Neuron (in vitro differentiated cells): Measurements from ENCODE around the gene HYKK.
"Not testable (repeated sequence)": the region's sequence is repeated elsewhere in the genome, so short reads cannot be mapped to it uniquely, and the experiment has no call there.

ENCODE experiments used
- H2AFZ ChIP-seq: one replicate; pipeline ENCODE4 v1.6.1; 2013; ENCODE audit warnings: low read depth, mild to moderate bottlenecking, inconsistent platforms, low read length, moderate library complexity
- H3K27me3 ChIP-seq: one replicate; pipeline ENCODE4 v1.6.1; 2013; ENCODE audit warnings: low read length; ENCODE audit not compliant: insufficient read depth
- H3K36me3 ChIP-seq: one replicate; pipeline ENCODE4 v1.6.1; 2013; ENCODE audit warnings: low read length; ENCODE audit not compliant: insufficient read depth
- H3K4me1 ChIP-seq: one replicate; pipeline ENCODE4 v1.6.1; 2013; ENCODE audit warnings: low read length; ENCODE audit not compliant: insufficient read depth
- H3K4me3 ChIP-seq: 2 replicates; pipeline ENCODE4 v1.5.1; 2013; ENCODE audit warnings: mild to moderate bottlenecking, low read length, moderate library complexity
- H3K9me3 ChIP-seq: one replicate; pipeline ENCODE4 v1.6.1; 2013; ENCODE audit warnings: low read length

The HYKK gene

DNA sequence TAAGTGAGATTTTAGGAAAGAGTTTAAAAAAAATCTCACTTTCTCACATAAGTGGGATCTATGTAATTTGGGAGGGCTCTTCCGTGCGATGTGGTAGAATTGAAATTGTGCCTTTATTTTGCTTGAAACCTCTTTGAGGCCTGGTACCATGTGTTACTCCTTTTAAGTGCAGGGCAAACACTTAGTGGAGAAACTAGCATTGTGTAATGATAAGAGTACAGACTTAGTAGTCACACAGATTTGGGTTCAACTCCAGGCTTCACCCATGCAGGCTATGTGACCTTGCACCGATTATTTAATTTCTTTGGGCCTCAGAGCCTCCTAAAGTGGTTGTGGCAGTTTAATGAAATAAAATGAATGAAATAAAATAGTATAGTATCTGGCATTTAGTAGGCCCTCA is 35.3 kb downstream of the HYKK start:
- Histone ChIP-seq H3K36me3 (peaks cover 47% of the 10 kb centered on the region), H3K4me1 (peaks cover 24% of the 10 kb centered on the region), H3K9me3 (no peaks in the 10 kb centered on the region), H2AFZ (no peak overlapping the region), H3K4me3 (no peak overlapping the region), H3K27me3 (no peaks in the 10 kb centered on the region)

DNA sequence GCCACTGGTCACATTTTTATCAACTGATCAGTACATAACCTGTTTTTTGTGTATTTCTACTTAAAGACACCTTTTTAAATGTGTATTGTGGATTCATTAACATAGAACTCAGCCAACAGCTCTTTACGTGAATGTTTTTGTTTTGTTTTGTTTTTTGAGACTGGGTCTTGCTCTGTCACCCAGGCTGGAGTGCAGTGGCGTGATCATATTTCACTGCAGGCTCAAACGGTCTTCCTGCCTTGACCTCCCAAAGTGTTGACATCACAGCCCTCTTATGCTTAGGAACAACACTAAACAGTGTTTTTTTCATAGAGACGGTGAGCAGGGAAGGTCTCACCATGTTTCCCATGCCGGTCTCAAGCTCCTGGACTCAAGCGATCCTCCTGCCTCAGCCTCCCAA is 42.8 kb downstream of the HYKK start:
- no peaks in the 10 kb centered on the region for H3K9me3 ChIP-seq
- peaks cover 54% of the 10 kb centered on the region for H3K36me3 ChIP-seq
- H3K4me3 ChIP-seq: no peak overlapping the region
- H2AFZ ChIP-seq: no peak overlapping the region
- H3K4me1 ChIP-seq: no peaks in the 10 kb centered on the region
- no peaks in the 10 kb centered on the region for H3K27me3 ChIP-seq

GRCh38 chr15:78550815-78551214 is 43.4 kb downstream of the HYKK start:
- Histone ChIP-seq H3K36me3 (peaks cover 48% of the 10 kb centered on the region), H3K9me3 (no peaks in the 10 kb centered on the region), H3K4me3 (no peak overlapping the region), H3K4me1 (no peaks in the 10 kb centered on the region), H3K27me3 (no peaks in the 10 kb centered on the region), H2AFZ (no peak overlapping the region)

DNA sequence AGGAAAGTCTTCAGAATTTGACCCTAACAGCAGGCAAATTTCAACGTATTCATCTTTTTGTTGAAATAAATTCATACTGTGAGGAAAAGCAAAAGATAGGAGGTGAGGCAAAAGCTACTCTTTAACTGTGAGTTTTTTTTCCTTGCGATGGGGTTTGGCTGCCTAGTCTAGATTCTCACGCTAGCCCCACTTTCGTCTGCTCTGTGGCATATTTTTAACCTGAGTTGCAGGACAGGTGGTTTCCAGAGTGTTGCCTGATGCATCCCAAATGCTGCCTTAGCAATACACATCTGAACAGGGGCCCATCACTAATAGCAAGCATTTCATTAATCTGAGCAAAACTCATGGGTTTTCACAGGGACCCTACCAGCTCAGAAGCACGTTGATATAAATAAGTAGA is 44.5 kb downstream of the HYKK start:
- Histone ChIP-seq H2AFZ (no peak overlapping the region), H3K9me3 (no peaks in the 10 kb centered on the region), H3K36me3 (peaks cover 39% of the 10 kb centered on the region), H3K27me3 (no peaks in the 10 kb centered on the region), H3K4me1 (no peaks in the 10 kb centered on the region), H3K4me3 (no peak overlapping the region)

DNA sequence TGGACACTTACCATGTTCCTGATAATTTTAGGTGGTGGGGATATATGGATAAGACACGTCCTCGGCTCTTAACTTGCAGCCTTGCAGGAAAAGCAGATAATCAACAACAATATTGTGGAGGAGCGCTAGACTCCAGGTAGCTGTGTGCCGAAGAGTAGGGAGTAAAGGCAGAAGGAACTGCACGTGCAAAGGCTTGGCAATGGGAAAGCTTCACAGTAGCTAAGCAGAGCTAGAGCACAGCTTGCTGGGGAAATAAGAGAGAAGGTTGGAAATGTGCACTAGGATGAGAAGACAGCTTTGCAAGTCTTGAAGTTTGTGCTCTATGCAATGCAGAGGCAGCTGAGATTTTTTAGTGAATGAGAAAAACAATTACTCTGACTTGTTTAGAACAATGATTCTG is 45.2 kb downstream of the HYKK start:
- H3K4me3 ChIP-seq: no peak overlapping the region
- no peaks in the 10 kb centered on the region for H3K27me3 ChIP-seq
- H2AFZ ChIP-seq: no peak overlapping the region
- no peaks in the 10 kb centered on the region for H3K4me1 ChIP-seq
- H3K36me3 ChIP-seq: peaks cover 33% of the 10 kb centered on the region
- H3K9me3 ChIP-seq: no peaks in the 10 kb centered on the region

DNA sequence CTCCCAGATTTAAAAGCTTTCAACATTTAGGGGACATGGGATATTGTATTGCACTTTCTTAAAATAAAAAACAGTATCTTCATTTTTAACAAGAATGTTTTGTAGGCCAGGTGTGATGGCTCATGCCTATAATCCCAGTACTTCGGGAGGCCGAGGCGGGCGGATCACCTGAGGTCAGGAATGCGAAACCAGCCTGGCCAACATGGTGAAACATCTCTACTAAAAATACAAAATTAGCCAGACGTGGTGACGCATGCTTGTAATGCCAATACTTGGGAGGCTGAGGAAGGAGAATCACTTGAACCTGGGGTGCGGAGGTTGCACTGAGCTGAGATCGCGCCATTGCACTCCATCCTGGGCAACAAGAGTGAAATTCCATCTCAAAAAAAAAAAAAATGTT is 52.8 kb downstream of the HYKK start:
- H2AFZ ChIP-seq, H3K9me3 ChIP-seq, H3K4me3 ChIP-seq, H3K4me1 ChIP-seq, H3K27me3 ChIP-seq, H3K36me3 ChIP-seq: not testable (repeated sequence)

- Histone ChIP-seq H3K27me3 (peaks cover 3% of the 10 kb centered on the region), H2AFZ (no peak overlapping the region), H3K9me3 (no peaks in the 10 kb centered on the region), H3K36me3 (no peaks in the 10 kb centered on the region), H3K4me3 (no peak overlapping the region), H3K4me1 (peaks cover 3% of the 10 kb centered on the region)
Measured at GRCh38 chr15:78561490-78561889, 54.1 kb downstream of the HYKK start.

DNA sequence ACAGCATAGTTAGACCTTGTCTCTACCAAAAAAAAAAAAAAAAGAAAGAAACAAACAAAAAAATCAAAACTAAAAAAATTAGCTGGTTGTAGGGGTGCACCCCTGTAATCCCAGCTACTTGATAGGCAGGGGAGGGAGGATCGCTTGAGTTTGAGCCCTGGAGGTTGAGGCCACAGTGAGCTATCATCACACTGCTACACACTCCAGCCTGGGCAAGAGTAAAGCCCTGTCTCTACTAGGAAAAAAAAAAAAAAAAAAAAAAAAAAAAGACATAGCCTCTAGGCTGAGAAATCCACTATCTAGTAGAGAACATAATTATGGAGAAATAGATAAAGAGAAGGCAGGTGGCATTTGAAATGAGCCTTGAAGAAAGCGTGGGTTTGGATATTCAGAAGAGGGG is 55.7 kb downstream of the HYKK start:
- H3K4me3 ChIP-seq: no peak overlapping the region
- no peak overlapping the region for H2AFZ ChIP-seq
- no peaks in the 10 kb centered on the region for H3K36me3 ChIP-seq
- H3K27me3 ChIP-seq: peaks cover 3% of the 10 kb centered on the region
- peaks cover 3% of the 10 kb centered on the region for H3K4me1 ChIP-seq
- no peaks in the 10 kb centered on the region for H3K9me3 ChIP-seq

DNA sequence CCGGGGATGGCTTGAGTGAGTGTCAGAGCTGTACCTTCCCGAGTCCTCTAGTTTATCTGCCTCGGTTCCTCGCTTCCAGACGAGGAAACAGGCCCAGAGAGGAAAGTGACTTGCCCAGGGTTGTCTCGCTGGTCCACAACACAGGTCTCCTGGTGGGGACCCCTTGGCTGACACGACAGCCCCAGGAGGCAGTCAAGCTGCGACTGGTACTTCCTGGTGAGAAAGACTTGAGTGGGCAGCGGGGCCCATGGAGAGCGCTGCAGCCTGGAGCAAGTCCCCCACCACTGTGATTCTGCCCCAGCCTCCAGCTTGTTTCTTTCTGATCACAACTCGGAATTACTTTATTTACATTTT is 57.3 kb downstream of the HYKK start:
- Histone ChIP-seq H3K9me3 (no peaks in the 10 kb centered on the region), H3K36me3 (no peaks in the 10 kb centered on the region), H3K4me1 (peaks cover 3% of the 10 kb centered on the region), H2AFZ (peak overlapping the region; percentile 90), H3K4me3 (peak overlapping the region; percentile 80), H3K27me3 (peaks cover 3% of the 10 kb centered on the region)

GRCh38 chr15:78565097-78565950 is 57.9 kb downstream of the HYKK start, which contains the start of gene CHRNA5:
Gene CHRNA5, plus strand, starts transcription at chr15:78565520. Its CDS starts 200 bp downstream, at chr15:78565720.
- peak within 1 kb of the TSS; percentile 90 for H2AFZ ChIP-seq
- peaks cover 3% of the 10 kb centered on the region for H3K4me1 ChIP-seq
- H3K27me3 ChIP-seq: peaks cover 3% of the 10 kb centered on the region
- H3K4me3 ChIP-seq: peak within 1 kb of the TSS; percentile 80
- no peaks in the 10 kb centered on the region for H3K9me3 ChIP-seq
- no peaks in the 10 kb centered on the region for H3K36me3 ChIP-seq

- H3K36me3 ChIP-seq: no peaks in the 10 kb centered on the region
- H3K9me3 ChIP-seq: no peaks in the 10 kb centered on the region
- peak overlapping the region; percentile 80 for H3K4me3 ChIP-seq
- peaks cover 3% of the 10 kb centered on the region for H3K27me3 ChIP-seq
- peak overlapping the region; percentile 90 for H2AFZ ChIP-seq
- peaks cover 3% of the 10 kb centered on the region for H3K4me1 ChIP-seq
Measured at GRCh38 chr15:78565951-78566774, 58.8 kb downstream of the HYKK start.

DNA sequence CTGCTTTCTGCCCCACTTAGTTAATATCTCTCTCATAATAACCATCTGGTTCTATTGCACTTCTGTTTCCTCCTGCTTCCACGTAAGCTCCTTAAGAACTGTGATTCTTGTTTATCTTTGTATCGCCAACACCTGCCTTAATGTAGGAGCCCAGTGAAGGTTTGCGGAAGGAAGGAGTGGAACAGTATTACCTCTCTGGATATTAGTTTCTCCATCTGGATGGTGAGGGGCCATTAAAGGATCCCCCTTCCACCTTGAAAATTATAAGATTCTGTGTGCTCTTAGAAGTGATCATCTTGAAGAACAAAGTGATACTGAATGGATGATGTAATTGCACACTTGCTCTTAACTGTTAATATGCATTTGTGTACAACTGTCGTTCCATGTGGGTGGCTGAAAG is 60.2 kb downstream of the HYKK start:
- Histone ChIP-seq H2AFZ (no peak overlapping the region), H3K27me3 (peaks cover 3% of the 10 kb centered on the region), H3K9me3 (no peaks in the 10 kb centered on the region), H3K4me1 (peaks cover 3% of the 10 kb centered on the region), H3K36me3 (no peaks in the 10 kb centered on the region), H3K4me3 (peak overlapping the region; percentile 1)

- no peaks in the 10 kb centered on the region for H3K4me1 ChIP-seq
- no peak overlapping the region for H2AFZ ChIP-seq
- peaks cover 3% of the 10 kb centered on the region for H3K9me3 ChIP-seq
- H3K27me3 ChIP-seq: no peaks in the 10 kb centered on the region
- H3K36me3 ChIP-seq: no peaks in the 10 kb centered on the region
- no peak overlapping the region for H3K4me3 ChIP-seq
Measured at GRCh38 chr15:78570710-78571109, 63.3 kb downstream of the HYKK start.
